HEK293 (cell line): ENCODE data around the gene TMEM11.

Source experiments
- CTCF ChIA-PET: fragments of 350-600 bp; formaldehyde crosslinking; extraction: SDS; loops from one replicate; lab custom pipeline; 2021; ENCODE audit warnings: antibody characterized with exemption; lab: Yijun Ruan, JAX
- POLR2A ChIA-PET: fragments of 300-600 bp; formaldehyde crosslinking; extraction: SDS; loops from one replicate; lab custom pipeline; 2020; ENCODE audit warnings: antibody characterized with exemption, inconsistent platforms; lab: Yijun Ruan, JAX
- H3K27ac ChIP-seq: fragments of 200-500 bp; sonication (Bioruptor generic); 2 replicates; pipeline ENCODE4 v1.5.1; 2014; ENCODE audit warnings: low read depth, low read length, control low read depth, inconsistent platforms; ENCODE audit errors: extremely low read depth
- H3K36me3 ChIP-seq, 2 experiments: fragments of 200-500 bp in 1 of 2; sonication (Bioruptor generic) in 1 of 2; 1 replicate in 1 of 2; 2 replicates in 1 of 2; pipeline ENCODE4 v1.5.1; 2014 to 2017; ENCODE audit warnings: inconsistent platforms in 2 of 2, low read length in 2 of 2; ENCODE audit not compliant: control insufficient read depth in 2 of 2, insufficient read depth in 1 of 2
- H3K4me1 ChIP-seq: fragments of 200-500 bp; sonication (Bioruptor generic); 2 replicates; pipeline ENCODE4 v1.5.1; 2014; ENCODE audit warnings: mild to moderate bottlenecking, low read length, inconsistent platforms; ENCODE audit not compliant: control insufficient read depth, insufficient read depth
- H3K4me3 ChIP-seq: 2 replicates; pipeline ENCODE4 v1.5.1; 2011; ENCODE audit warnings: low read depth, mild to moderate bottlenecking, control low read depth, low read length, moderate library complexity
- H3K9me3 ChIP-seq: fragments of 200-500 bp; sonication (Bioruptor generic); 2 replicates; pipeline ENCODE4 v1.5.1; 2014; ENCODE audit warnings: low read depth, low read length, inconsistent platforms; ENCODE audit not compliant: control insufficient read depth, insufficient read depth
- FEZF1 ChIP-seq: fragments of 450-650 bp; formaldehyde crosslinking; IDR thresholded peaks from 2 replicates; pipeline ENCODE4 v1.5.1; 2016; ENCODE audit warnings: missing biosample characterization, missing genetic modification characterization
- MEIS1 ChIP-seq: sonication (generic); formaldehyde crosslinking; IDR thresholded peaks from 2 replicates; pipeline ENCODE4 v1.8.1; 2022; ENCODE audit warnings: missing genetic modification reagents, mild to moderate bottlenecking, borderline replicate concordance
- OSR2 ChIP-seq: fragments of 450-650 bp; formaldehyde crosslinking; IDR thresholded peaks from 2 replicates; pipeline ENCODE4 v1.5.1; 2016; ENCODE audit warnings: missing biosample characterization, missing genetic modification characterization
- PRDM10 ChIP-seq: fragments of 450-650 bp; formaldehyde crosslinking; IDR thresholded peaks from 2 replicates; pipeline ENCODE4 v1.5.1; 2016; ENCODE audit warnings: missing biosample characterization, missing genetic modification characterization
- SETDB1 ChIP-seq: IDR thresholded peaks from one replicate; pipeline ENCODE4 v1.6.1; 2017; ENCODE audit warnings: mild to moderate bottlenecking, low read length, moderate library complexity, mixed read lengths; ENCODE audit not compliant: insufficient read length
- SP2 ChIP-seq: fragments of 450-650 bp; formaldehyde crosslinking; IDR thresholded peaks from 2 replicates; pipeline ENCODE4 v1.5.1; 2016; ENCODE audit warnings: missing biosample characterization, missing genetic modification characterization
- SP3 ChIP-seq: fragments of 450-650 bp; formaldehyde crosslinking; IDR thresholded peaks from 2 replicates; pipeline ENCODE4 v1.5.1; 2016; ENCODE audit warnings: missing biosample characterization, missing genetic modification characterization
- WT1 ChIP-seq: fragments of 450-650 bp; formaldehyde crosslinking; IDR thresholded peaks from 2 replicates; pipeline ENCODE4 v1.5.1; 2016; ENCODE audit warnings: missing biosample characterization, missing genetic modification characterization
- ZBTB7A ChIP-seq: fragments of 450-650 bp; formaldehyde crosslinking; IDR thresholded peaks from 2 replicates; pipeline ENCODE4 v1.5.1; 2016; ENCODE audit warnings: low read depth, missing biosample characterization, missing genetic modification characterization
- ZFP3 ChIP-seq: fragments of 450-650 bp; formaldehyde crosslinking; IDR thresholded peaks from 2 replicates; pipeline ENCODE4 v1.5.1; 2016; ENCODE audit warnings: low read depth, missing biosample characterization, missing genetic modification characterization
- ZNF138 ChIP-seq: fragments of 450-650 bp; formaldehyde crosslinking; IDR thresholded peaks from 2 replicates; pipeline ENCODE4 v1.5.1; 2016; ENCODE audit warnings: missing biosample characterization, missing genetic modification characterization, borderline replicate concordance
- ZNF140 ChIP-seq: fragments of 450-650 bp; formaldehyde crosslinking; IDR thresholded peaks from 2 replicates; pipeline ENCODE4 v1.5.1; 2016; ENCODE audit warnings: missing biosample characterization, missing genetic modification characterization
- ZNF146 ChIP-seq: fragments of 450-650 bp; formaldehyde crosslinking; IDR thresholded peaks from 2 replicates; pipeline ENCODE4 v1.5.1; 2016; ENCODE audit warnings: missing biosample characterization, missing genetic modification characterization
- ZNF157 ChIP-seq: fragments of 450-650 bp; formaldehyde crosslinking; IDR thresholded peaks from 2 replicates; pipeline ENCODE4 v1.5.1; 2016; ENCODE audit warnings: missing biosample characterization, missing genetic modification characterization
- ZNF211 ChIP-seq: fragments of 450-650 bp; formaldehyde crosslinking; IDR thresholded peaks from 2 replicates; pipeline ENCODE4 v1.5.1; 2016; ENCODE audit warnings: low read depth, missing biosample characterization, missing genetic modification characterization
- ZNF23 ChIP-seq: fragments of 450-650 bp; formaldehyde crosslinking; IDR thresholded peaks from 2 replicates; pipeline ENCODE4 v1.5.1; 2016; ENCODE audit warnings: missing biosample characterization, missing genetic modification characterization, borderline replicate concordance
- ZNF239 ChIP-seq: fragments of 450-650 bp; formaldehyde crosslinking; IDR thresholded peaks from 2 replicates; pipeline ENCODE4 v1.5.1; 2016; ENCODE audit warnings: missing biosample characterization, missing genetic modification characterization
- ZNF354C ChIP-seq: fragments of 450-650 bp; formaldehyde crosslinking; IDR thresholded peaks from 2 replicates; pipeline ENCODE4 v1.5.1; 2016; ENCODE audit warnings: missing biosample characterization, missing genetic modification characterization, low read depth, borderline replicate concordance
- ZNF37A ChIP-seq: fragments of 450-650 bp; IDR thresholded peaks from 2 replicates; pipeline ENCODE4 v1.5.1; 2018; ENCODE audit warnings: missing biosample characterization, missing genetic modification characterization
- ZNF48 ChIP-seq: fragments of 450-650 bp; formaldehyde crosslinking; IDR thresholded peaks from 2 replicates; pipeline ENCODE4 v1.5.1; 2016; ENCODE audit warnings: missing biosample characterization, missing genetic modification characterization
- ZNF501 ChIP-seq: fragments of 450-650 bp; formaldehyde crosslinking; IDR thresholded peaks from 2 replicates; pipeline ENCODE4 v1.5.1; 2016; ENCODE audit warnings: missing biosample characterization, missing genetic modification characterization
- ZNF510 ChIP-seq: fragments of 450-650 bp; formaldehyde crosslinking; IDR thresholded peaks from 2 replicates; pipeline ENCODE4 v1.5.1; 2018; ENCODE audit warnings: mild to moderate bottlenecking, missing genetic modification characterization, missing biosample characterization; ENCODE audit not compliant: insufficient replicate concordance
- ZNF571 ChIP-seq: fragments of 450-650 bp; formaldehyde crosslinking; IDR thresholded peaks from 2 replicates; pipeline ENCODE4 v1.5.0; 2017; ENCODE audit warnings: missing biosample characterization, missing genetic modification characterization
- ZNF596 ChIP-seq: fragments of 450-650 bp; IDR thresholded peaks from 2 replicates; pipeline ENCODE4 v1.5.0; 2018; ENCODE audit warnings: missing biosample characterization, mild to moderate bottlenecking, missing genetic modification characterization, moderate library complexity
- ZNF664 ChIP-seq: fragments of 450-650 bp; formaldehyde crosslinking; IDR thresholded peaks from 2 replicates; pipeline ENCODE4 v1.5.1; 2016; ENCODE audit warnings: missing biosample characterization, missing genetic modification characterization
- ZNF830 ChIP-seq: fragments of 450-650 bp; IDR thresholded peaks from 2 replicates; pipeline ENCODE4 v1.5.0; 2018; ENCODE audit warnings: missing biosample characterization, missing genetic modification characterization, low read depth, mild to moderate bottlenecking, moderate library complexity
- TF ChIP-seq, protein P1 (sequence below): fragments of 450-650 bp; formaldehyde crosslinking; IDR thresholded peaks from 2 replicates; pipeline ENCODE4 v1.5.1; 2016; ENCODE audit warnings: missing biosample characterization, missing genetic modification characterization
- TF ChIP-seq, protein P2 (sequence below): fragments of 450-650 bp; formaldehyde crosslinking; IDR thresholded peaks from 2 replicates; pipeline ENCODE4 v1.5.0; 2017; ENCODE audit warnings: missing biosample characterization, missing genetic modification characterization, borderline replicate concordance

Gene TMEM11

DNA sequence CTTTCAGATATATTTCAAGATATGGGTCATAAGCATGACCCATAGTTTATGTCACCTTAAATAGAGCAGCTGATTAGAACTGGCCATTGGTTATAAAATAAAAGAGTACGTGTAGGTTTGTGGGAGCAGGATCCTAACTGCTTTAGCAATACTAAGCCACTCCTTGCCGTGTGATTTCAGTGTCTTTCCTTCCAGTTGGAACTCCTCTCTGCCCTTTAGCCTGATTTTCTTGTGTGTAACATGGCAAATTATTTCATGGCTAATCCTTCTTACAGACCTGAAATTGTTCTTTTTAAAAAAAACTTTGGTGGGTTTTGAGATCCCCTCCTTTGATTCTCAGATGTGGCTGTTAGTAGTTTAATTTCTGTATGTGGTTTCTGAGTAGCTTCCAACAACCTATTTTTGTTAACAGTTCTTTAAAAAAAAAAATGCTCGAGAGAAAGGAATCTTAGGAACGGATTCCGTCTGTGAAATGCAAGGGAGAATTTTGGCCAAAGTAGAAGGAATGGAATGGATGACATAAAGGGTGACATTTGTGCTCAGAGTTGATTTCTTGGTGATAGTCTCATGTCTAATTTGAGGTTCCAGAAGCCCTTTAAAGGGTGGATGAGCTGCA, 47.3 kb downstream of the TMEM11 start:
- Histone ChIP-seq H3K9me3 (no peaks in the 10 kb centered on the region), H3K4me3 (no peak overlapping the region), H3K36me3 (peaks cover 3% of the 10 kb centered on the region in 2 experiments; a peak in 2 of 3 replicates), H3K27ac (no peak overlapping the region)
- CTCF ChIA-PET: no interaction called here
- POLR2A ChIA-PET: no interaction called here
- TF ChIP-seq ZNF157 (tag by site-specific recombination) (no peak), ZNF501 (no peak), ZBTB7A (tag by site-specific recombination) (no peak), ZNF37A (tag by site-specific recombination) (no peak), ZNF211 (tag by site-specific recombination) (no peak), ZNF146 (tag by site-specific recombination) (no peak), PRDM10 (no peak), ZFP3 (no peak), FEZF1 (tag by site-specific recombination) (no peak), ZNF23 (no peak), SP2 (tag by site-specific recombination) (no peak), ZNF664 (tag by site-specific recombination) (no peak), SETDB1 (no peak), ZNF354C (tag by site-specific recombination) (no peak), OSR2 (tag by site-specific recombination) (no peak)
- TF ChIP-seq, protein P1, sequence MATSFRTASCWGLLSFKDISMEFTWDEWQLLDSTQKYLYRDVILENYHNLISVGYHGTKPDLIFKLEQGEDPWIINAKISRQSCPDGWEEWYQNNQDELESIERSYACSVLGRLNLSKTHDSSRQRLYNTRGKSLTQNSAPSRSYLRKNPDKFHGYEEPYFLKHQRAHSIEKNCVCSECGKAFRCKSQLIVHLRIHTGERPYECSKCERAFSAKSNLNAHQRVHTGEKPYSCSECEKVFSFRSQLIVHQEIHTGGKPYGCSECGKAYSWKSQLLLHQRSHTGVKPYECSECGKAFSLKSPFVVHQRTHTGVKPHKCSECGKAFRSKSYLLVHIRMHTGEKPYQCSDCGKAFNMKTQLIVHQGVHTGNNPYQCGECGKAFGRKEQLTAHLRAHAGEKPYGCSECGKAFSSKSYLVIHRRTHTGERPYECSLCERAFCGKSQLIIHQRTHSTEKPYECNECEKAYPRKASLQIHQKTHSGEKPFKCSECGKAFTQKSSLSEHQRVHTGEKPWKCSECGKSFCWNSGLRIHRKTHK: no peak
- TF ChIP-seq, all 188 proteins: peak for 0
- peaks cover 4% of the 10 kb centered on the region for H3K4me1 ChIP-seq

- Histone ChIP-seq H3K4me1 (peaks cover 5% of the 10 kb centered on the region), H3K4me3 (no peak overlapping the region), H3K27ac (no peak overlapping the region), H3K36me3 (peaks cover 0 to 3% of the 10 kb centered on the region in 2 experiments; a peak in 1 of 3 replicates), H3K9me3 (no peaks in the 10 kb centered on the region)
- POLR2A ChIA-PET: no interaction called here
- TF ChIP-seq SP3 (tag by site-specific recombination) (no peak), ZNF596 (no peak), ZNF354C (tag by site-specific recombination) (no peak), ZNF138 (tag by site-specific recombination) (no peak), WT1 (tag by site-specific recombination) (no peak), MEIS1 (CRISPR knock-in tag) (no peak), ZNF140 (no peak), ZNF48 (tag by site-specific recombination) (no peak), ZNF510 (tag by site-specific recombination) (no peak), ZNF830 (tag by site-specific recombination) (no peak), ZNF571 (no peak), ZNF239 (tag by site-specific recombination) (no peak)
- TF ChIP-seq, protein P2, sequence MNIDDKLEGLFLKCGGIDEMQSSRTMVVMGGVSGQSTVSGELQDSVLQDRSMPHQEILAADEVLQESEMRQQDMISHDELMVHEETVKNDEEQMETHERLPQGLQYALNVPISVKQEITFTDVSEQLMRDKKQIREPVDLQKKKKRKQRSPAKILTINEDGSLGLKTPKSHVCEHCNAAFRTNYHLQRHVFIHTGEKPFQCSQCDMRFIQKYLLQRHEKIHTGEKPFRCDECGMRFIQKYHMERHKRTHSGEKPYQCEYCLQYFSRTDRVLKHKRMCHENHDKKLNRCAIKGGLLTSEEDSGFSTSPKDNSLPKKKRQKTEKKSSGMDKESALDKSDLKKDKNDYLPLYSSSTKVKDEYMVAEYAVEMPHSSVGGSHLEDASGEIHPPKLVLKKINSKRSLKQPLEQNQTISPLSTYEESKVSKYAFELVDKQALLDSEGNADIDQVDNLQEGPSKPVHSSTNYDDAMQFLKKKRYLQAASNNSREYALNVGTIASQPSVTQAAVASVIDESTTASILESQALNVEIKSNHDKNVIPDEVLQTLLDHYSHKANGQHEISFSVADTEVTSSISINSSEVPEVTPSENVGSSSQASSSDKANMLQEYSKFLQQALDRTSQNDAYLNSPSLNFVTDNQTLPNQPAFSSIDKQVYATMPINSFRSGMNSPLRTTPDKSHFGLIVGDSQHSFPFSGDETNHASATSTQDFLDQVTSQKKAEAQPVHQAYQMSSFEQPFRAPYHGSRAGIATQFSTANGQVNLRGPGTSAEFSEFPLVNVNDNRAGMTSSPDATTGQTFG: no peak
- CTCF ChIA-PET: interaction anchor here (0.6 kb wide), 1 partner anchor 108 kb away, joined by 4 read pairs; no protein-coding TSS in a partner anchor
These were observed 47.9 kb downstream of the TMEM11 start for GRCh38 chr17:21165922-21166594.
